Fibroblast of mammary gland (primary cell): ENCODE results near the gene ME3.

Source experiments
- DNase-seq: peaks from one replicate; pipeline ENCODE4 v3.0.0-alpha.2; 2010; ENCODE audit warnings: low read depth
- H3K4me3 ChIP-seq: 2 replicates; pipeline ENCODE4 v1.5.1; 2011; ENCODE audit warnings: low read depth, mild to moderate bottlenecking, low read length, moderate library complexity; ENCODE audit not compliant: control insufficient read depth
- CTCF ChIP-seq: conservative IDR thresholded peaks from 2 replicates; pipeline ENCODE4 v1.5.1; 2011; ENCODE audit warnings: low read depth, low read length, inconsistent platforms; ENCODE audit not compliant: control insufficient read depth, insufficient read depth

ME3 gene

GRCh38 chr11:86606836-86607481, 65.5 kb downstream of the ME3 start:
- DNase-seq = peak; percentile 42

GRCh38 chr11:86606270-86606835, 66.1 kb downstream of the ME3 start:
- H3K4me3 ChIP-seq = no peak overlapping the region
- TF ChIP-seq CTCF = no peak
- no peak for DNase-seq

More at GRCh38 chr11:86606836-86607481, 65.5 kb downstream of the ME3 start:
- H3K4me3 ChIP-seq = no peak overlapping the region
- TF ChIP-seq CTCF = no peak

- no peak for DNase-seq
- no peak for TF ChIP-seq CTCF
- no peak overlapping the region for H3K4me3 ChIP-seq
Measured at GRCh38 chr11:86596861-86597586, 75.4 kb downstream of the ME3 start.

GRCh38 chr11:86595955-86596354, 76.5 kb downstream of the ME3 start:
- no peak for DNase-seq
- no peak overlapping the region for H3K4me3 ChIP-seq
- no peak for TF ChIP-seq CTCF

GRCh38 chr11:86595451-86595850, 77.0 kb downstream of the ME3 start:
- no peak for TF ChIP-seq CTCF
- no peak for DNase-seq
- H3K4me3 ChIP-seq = no peak overlapping the region

GRCh38 chr11:86594746-86595145, 77.7 kb downstream of the ME3 start:
- peak; percentile 53 for DNase-seq
- H3K4me3 ChIP-seq = no peak overlapping the region
- TF ChIP-seq CTCF = no peak

GRCh38 chr11:86593833-86594232, 78.6 kb downstream of the ME3 start:
- no peak for TF ChIP-seq CTCF
- DNase-seq = no peak
- no peak overlapping the region for H3K4me3 ChIP-seq
